ENCODE measurements around the gene PHKG2.

DNA sequence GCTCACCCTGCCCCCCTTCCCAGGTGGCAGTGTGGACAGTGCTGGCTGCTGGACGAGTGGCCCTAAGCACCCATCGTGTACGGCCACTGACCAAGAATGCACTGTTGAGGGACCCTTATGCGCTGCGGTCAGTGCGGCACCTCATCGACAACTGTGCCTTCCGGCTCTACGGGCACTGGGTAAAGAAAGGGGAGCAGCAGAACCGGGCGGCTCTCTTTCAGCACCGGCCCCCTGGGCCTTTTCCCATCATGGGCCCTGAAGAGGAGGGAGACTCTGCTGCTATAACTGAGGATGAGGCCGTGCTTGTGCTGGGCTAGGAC, 8.5 kb downstream of the PHKG2 start:
- TF ChIP-seq CTCF (IDR thresholded peaks at IDR 0.05) = no peak
- no peak for TF ChIP-seq NR3C1 (IDR thresholded peaks at IDR 0.05)
- TF ChIP-seq ZC3H11A (IDR thresholded peaks at IDR 0.05) = no peak
- TF ChIP-seq KDM5A (IDR thresholded peaks at IDR 0.05) = no peak
- TF ChIP-seq PHF8 (IDR thresholded peaks at IDR 0.05; ENCODE audit: borderline replicate concordance, low read depth) = no peak
- TF ChIP-seq MYC (IDR thresholded peaks at IDR 0.05; ENCODE audit: borderline replicate concordance, low read length) = no peak
- TF ChIP-seq CEBPB (IDR thresholded peaks at IDR 0.05) = no peak
- TF ChIP-seq ZFP36 (IDR thresholded peaks at IDR 0.05; ENCODE audit: borderline replicate concordance, partially characterized antibody) = no peak
- no peak for TF ChIP-seq RCOR1 (IDR thresholded peaks at IDR 0.05; ENCODE audit: low read depth, low read length)
- TF ChIP-seq POLR2A (IDR thresholded peaks at IDR 0.05; ENCODE audit: low read length) = no peak
- TF ChIP-seq, protein P1, sequence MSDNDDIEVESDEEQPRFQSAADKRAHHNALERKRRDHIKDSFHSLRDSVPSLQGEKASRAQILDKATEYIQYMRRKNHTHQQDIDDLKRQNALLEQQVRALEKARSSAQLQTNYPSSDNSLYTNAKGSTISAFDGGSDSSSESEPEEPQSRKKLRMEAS (IDR thresholded peaks at IDR 0.05) = no peak
- TF ChIP-seq, protein P2, sequence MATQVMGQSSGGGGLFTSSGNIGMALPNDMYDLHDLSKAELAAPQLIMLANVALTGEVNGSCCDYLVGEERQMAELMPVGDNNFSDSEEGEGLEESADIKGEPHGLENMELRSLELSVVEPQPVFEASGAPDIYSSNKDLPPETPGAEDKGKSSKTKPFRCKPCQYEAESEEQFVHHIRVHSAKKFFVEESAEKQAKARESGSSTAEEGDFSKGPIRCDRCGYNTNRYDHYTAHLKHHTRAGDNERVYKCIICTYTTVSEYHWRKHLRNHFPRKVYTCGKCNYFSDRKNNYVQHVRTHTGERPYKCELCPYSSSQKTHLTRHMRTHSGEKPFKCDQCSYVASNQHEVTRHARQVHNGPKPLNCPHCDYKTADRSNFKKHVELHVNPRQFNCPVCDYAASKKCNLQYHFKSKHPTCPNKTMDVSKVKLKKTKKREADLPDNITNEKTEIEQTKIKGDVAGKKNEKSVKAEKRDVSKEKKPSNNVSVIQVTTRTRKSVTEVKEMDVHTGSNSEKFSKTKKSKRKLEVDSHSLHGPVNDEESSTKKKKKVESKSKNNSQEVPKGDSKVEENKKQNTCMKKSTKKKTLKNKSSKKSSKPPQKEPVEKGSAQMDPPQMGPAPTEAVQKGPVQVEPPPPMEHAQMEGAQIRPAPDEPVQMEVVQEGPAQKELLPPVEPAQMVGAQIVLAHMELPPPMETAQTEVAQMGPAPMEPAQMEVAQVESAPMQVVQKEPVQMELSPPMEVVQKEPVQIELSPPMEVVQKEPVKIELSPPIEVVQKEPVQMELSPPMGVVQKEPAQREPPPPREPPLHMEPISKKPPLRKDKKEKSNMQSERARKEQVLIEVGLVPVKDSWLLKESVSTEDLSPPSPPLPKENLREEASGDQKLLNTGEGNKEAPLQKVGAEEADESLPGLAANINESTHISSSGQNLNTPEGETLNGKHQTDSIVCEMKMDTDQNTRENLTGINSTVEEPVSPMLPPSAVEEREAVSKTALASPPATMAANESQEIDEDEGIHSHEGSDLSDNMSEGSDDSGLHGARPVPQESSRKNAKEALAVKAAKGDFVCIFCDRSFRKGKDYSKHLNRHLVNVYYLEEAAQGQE (IDR thresholded peaks at IDR 0.05) = no peak
- TF ChIP-seq HOXA7 (CRISPR knock-in tag; IDR thresholded peaks at IDR 0.05) = no peak

Data from A549 (cell line).